Mesenchymal stem cell (in vitro differentiated cells and primary cell): ENCODE data around the gene WDFY3.

Experiments used
- DNase-seq: peaks from one replicate; pipeline ENCODE4 v3.0.0-alpha.2; 2013
- H2AFZ ChIP-seq: one replicate; pipeline ENCODE4 v1.6.1; 2013; ENCODE audit warnings: low read depth, mild to moderate bottlenecking, control low read depth, inconsistent platforms, low read length, moderate library complexity
- H2AK5ac ChIP-seq: 2 replicates; pipeline ENCODE4 v1.6.1; 2013; ENCODE audit warnings: low read length, moderate library complexity, mild to moderate bottlenecking, inconsistent platforms; ENCODE audit not compliant: severe bottlenecking
- H2BK120ac ChIP-seq: one replicate; pipeline ENCODE4 v1.6.1; 2013; ENCODE audit warnings: low read depth, mild to moderate bottlenecking, inconsistent platforms, low read length, moderate library complexity
- H2BK12ac ChIP-seq, 2 experiments: one replicate each; pipeline ENCODE4 v1.6.1; 2013; ENCODE audit warnings: inconsistent platforms in 2 of 2, low read length in 2 of 2, mild to moderate bottlenecking in 2 of 2, moderate library complexity in 2 of 2, control low read depth in 1 of 2
- H2BK15ac ChIP-seq: one replicate; pipeline ENCODE4 v1.6.1; 2013; ENCODE audit warnings: mild to moderate bottlenecking, low read depth, inconsistent platforms; ENCODE audit not compliant: poor library complexity, severe bottlenecking
- H2BK5ac ChIP-seq: 2 replicates; pipeline ENCODE4 v1.6.1; 2013; ENCODE audit warnings: low read depth, mild to moderate bottlenecking, low read length, control low read depth, inconsistent platforms; ENCODE audit not compliant: poor library complexity, severe bottlenecking
- H3K14ac ChIP-seq, 2 experiments: one replicate each; pipeline ENCODE4 v1.6.1; 2013; ENCODE audit warnings: inconsistent platforms in 2 of 2, low read length in 2 of 2, control low read depth in 1 of 2, mild to moderate bottlenecking in 1 of 2, moderate library complexity in 1 of 2
- H3K18ac ChIP-seq, 2 experiments: one replicate each; pipeline ENCODE4 v1.6.1; 2013; ENCODE audit warnings: inconsistent platforms in 2 of 2, low read length in 2 of 2, control low read depth in 1 of 2, low read depth in 1 of 2, mild to moderate bottlenecking in 1 of 2
- H3K23ac ChIP-seq, 2 experiments: one replicate each; pipeline ENCODE4 v1.6.1; 2013; ENCODE audit warnings: inconsistent platforms in 2 of 2, low read length in 2 of 2, mild to moderate bottlenecking in 2 of 2, moderate library complexity in 2 of 2, control low read depth in 1 of 2
- H3K27ac ChIP-seq: 2 replicates; pipeline ENCODE4 v1.5.1; 2013; ENCODE audit warnings: mild to moderate bottlenecking, moderate library complexity, low read length, control low read depth, inconsistent platforms; ENCODE audit not compliant: poor library complexity, severe bottlenecking
- H3K27me3 ChIP-seq, 2 experiments: 2 replicates each; pipeline versions ENCODE4 v1.6.1 to v1.7.0; 2013; ENCODE audit warnings: low read length in 2 of 2, mild to moderate bottlenecking in 2 of 2, moderate library complexity in 2 of 2, control low read depth in 1 of 2, inconsistent platforms in 1 of 2; ENCODE audit not compliant: control insufficient read depth in 1 of 2, insufficient read depth in 1 of 2
- H3K36me3 ChIP-seq, 2 experiments: 2 replicates each; pipeline versions ENCODE4 v1.6.1 to v1.7.0; 2013; ENCODE audit warnings: low read length in 2 of 2, control low read depth in 1 of 2, inconsistent platforms in 1 of 2, low read depth in 1 of 2, mild to moderate bottlenecking in 1 of 2; ENCODE audit not compliant: insufficient read depth in 2 of 2, control insufficient read depth in 1 of 2
- H3K4ac ChIP-seq, 2 experiments: one replicate each; pipeline ENCODE4 v1.6.1; 2013; ENCODE audit warnings: inconsistent platforms in 2 of 2, low read length in 2 of 2, mild to moderate bottlenecking in 2 of 2, moderate library complexity in 2 of 2, control low read depth in 1 of 2, low read depth in 1 of 2
- H3K4me1 ChIP-seq: 2 replicates; pipeline ENCODE4 v1.6.1; 2013; ENCODE audit warnings: low read depth, low read length, control low read depth; ENCODE audit not compliant: control insufficient read depth, insufficient read depth
- H3K4me2 ChIP-seq: 2 replicates; pipeline ENCODE4 v1.6.1; 2013; ENCODE audit warnings: low read length, mild to moderate bottlenecking, inconsistent platforms; ENCODE audit not compliant: poor library complexity, severe bottlenecking
- H3K4me3 ChIP-seq, 2 experiments: 2 replicates each; pipeline versions ENCODE4 v1.5.1 to v1.7.0; 2013; ENCODE audit warnings: low read length in 2 of 2, mild to moderate bottlenecking in 2 of 2, control low read depth in 1 of 2, low read depth in 1 of 2; ENCODE audit not compliant: insufficient read depth in 1 of 2
- H3K79me1 ChIP-seq: replicated peaks from 2 replicates; pipeline ENCODE4 v1.6.1; 2013; ENCODE audit warnings: mild to moderate bottlenecking, control low read depth, low read length, inconsistent platforms; ENCODE audit not compliant: poor library complexity, severe bottlenecking
- H3K9ac ChIP-seq: 2 replicates; pipeline ENCODE4 v1.7.0; 2013; ENCODE audit warnings: mild to moderate bottlenecking, low read length, moderate library complexity
- H3K9me3 ChIP-seq: 2 replicates; pipeline ENCODE4 v1.7.0; 2013; ENCODE audit warnings: mild to moderate bottlenecking, low read length; ENCODE audit not compliant: control insufficient read depth
- H4K8ac ChIP-seq: one replicate; pipeline ENCODE4 v1.6.1; 2013; ENCODE audit warnings: inconsistent platforms, mild to moderate bottlenecking, low read length, moderate library complexity
- H4K91ac ChIP-seq: one replicate; pipeline ENCODE4 v1.6.1; 2013; ENCODE audit warnings: mild to moderate bottlenecking, low read length, inconsistent platforms
- WGBS: methylation state at CpG from one replicate; pipeline ENCODE4 v1.1.7; 2013; ENCODE audit warnings: mixed read lengths; 5-methylcytosine and 5-hydroxymethylcytosine counted together

The WDFY3 gene

GRCh38 chr4:84738622-84739021 is 227.9 kb downstream of the WDFY3 start:
- H3K9ac ChIP-seq: no peak overlapping the region
- H3K4ac ChIP-seq: no peak overlapping the region
- peaks cover 26 to 98% of the 10 kb centered on the region in 2 experiments for H3K36me3 ChIP-seq
- no peak overlapping the region for H3K27ac ChIP-seq
- H3K4me3 ChIP-seq: no peak overlapping the region
- no peak overlapping the region for H2BK12ac ChIP-seq
- DNase-seq: no peak
- H3K9me3 ChIP-seq: no peaks in the 10 kb centered on the region
- no peak overlapping the region for H3K4me2 ChIP-seq
- no peaks in the 10 kb centered on the region for H3K27me3 ChIP-seq
- H2BK5ac ChIP-seq: no peak overlapping the region
- H2AFZ ChIP-seq: no peak overlapping the region
- no peaks in the 10 kb centered on the region for H3K4me1 ChIP-seq
- no peak overlapping the region for H4K8ac ChIP-seq
- H3K79me1 ChIP-seq: peaks cover 17% of the 10 kb centered on the region
- H3K18ac ChIP-seq: no peak overlapping the region
- H2AK5ac ChIP-seq: no peak overlapping the region
- no peak overlapping the region for H2BK15ac ChIP-seq
- no peak overlapping the region for H3K14ac ChIP-seq
- no peak overlapping the region for H2BK120ac ChIP-seq
- H4K91ac ChIP-seq: no peak overlapping the region
- H3K23ac ChIP-seq: no peak overlapping the region

GRCh38 chr4:84737656-84738055 is 228.8 kb downstream of the WDFY3 start:
- peaks cover 19% of the 10 kb centered on the region for H3K79me1 ChIP-seq
- H3K14ac ChIP-seq: no peak overlapping the region
- H3K4ac ChIP-seq: no peak overlapping the region
- no peak overlapping the region for H2AK5ac ChIP-seq
- H2BK15ac ChIP-seq: no peak overlapping the region
- no peak overlapping the region for H3K4me2 ChIP-seq
- DNase-seq: no peak
- H2AFZ ChIP-seq: no peak overlapping the region
- no peak overlapping the region for H4K8ac ChIP-seq
- no peak overlapping the region for H4K91ac ChIP-seq
- H3K36me3 ChIP-seq: peaks cover 29 to 98% of the 10 kb centered on the region in 2 experiments
- no peak overlapping the region for H3K27ac ChIP-seq
- H3K4me3 ChIP-seq: no peak overlapping the region
- H3K27me3 ChIP-seq: no peaks in the 10 kb centered on the region
- H2BK5ac ChIP-seq: no peak overlapping the region
- H2BK12ac ChIP-seq: no peak overlapping the region
- no peaks in the 10 kb centered on the region for H3K9me3 ChIP-seq
- H3K9ac ChIP-seq: no peak overlapping the region
- H2BK120ac ChIP-seq: no peak overlapping the region
- no peak overlapping the region for H3K23ac ChIP-seq
- H3K4me1 ChIP-seq: no peaks in the 10 kb centered on the region
- WGBS: 94% methylated on average over 3 of the region's 3 CpGs
- no peak overlapping the region for H3K18ac ChIP-seq

GRCh38 chr4:84734037-84734436 is 232.5 kb downstream of the WDFY3 start:
- Histone ChIP-seq H3K18ac (no peak overlapping the region), H2BK120ac (no peak overlapping the region), H3K27ac (no peak overlapping the region), H3K4ac (no peak overlapping the region), H4K8ac (no peak overlapping the region), H2AFZ (no peak overlapping the region), H3K14ac (no peak overlapping the region), H3K36me3 (peaks cover 20 to 83% of the 10 kb centered on the region in 2 experiments), H2BK5ac (no peak overlapping the region), H3K4me2 (no peak overlapping the region), H2BK12ac (no peak overlapping the region), H3K4me1 (no peaks in the 10 kb centered on the region), H2AK5ac (no peak overlapping the region), H3K9me3 (no peaks in the 10 kb centered on the region), H3K9ac (no peak overlapping the region), H3K4me3 (no peak overlapping the region), H3K27me3 (no peaks in the 10 kb centered on the region), H4K91ac (no peak overlapping the region), H2BK15ac (no peak overlapping the region), H3K23ac (no peak overlapping the region), H3K79me1 (peaks cover 12% of the 10 kb centered on the region)
- no peak for DNase-seq

- no peak overlapping the region for H3K14ac ChIP-seq
- WGBS: 96% methylated on average over 11 of the region's 13 CpGs
- no peak overlapping the region for H2BK5ac ChIP-seq
Observed at GRCh38 chr4:84733343-84734033, 233.0 kb downstream of the WDFY3 start.

More at GRCh38 chr4:84733343-84734033, 233.0 kb downstream of the WDFY3 start:
- Histone ChIP-seq H2BK15ac (no peak overlapping the region), H2BK12ac (no peak overlapping the region), H3K4ac (no peak overlapping the region), H4K8ac (no peak overlapping the region), H3K4me2 (no peak overlapping the region), H2AK5ac (no peak overlapping the region), H3K18ac (no peak overlapping the region), H3K4me1 (no peaks in the 10 kb centered on the region), H3K9me3 (no peaks in the 10 kb centered on the region), H4K91ac (no peak overlapping the region), H2BK120ac (no peak overlapping the region), H3K9ac (no peak overlapping the region), H3K27ac (no peak overlapping the region), H2AFZ (no peak overlapping the region), H3K36me3 (peaks cover 17 to 77% of the 10 kb centered on the region in 2 experiments), H3K27me3 (no peaks in the 10 kb centered on the region), H3K23ac (no peak overlapping the region), H3K79me1 (peaks cover 10% of the 10 kb centered on the region), H3K4me3 (no peak overlapping the region)
- no peak for DNase-seq
